Keratinocyte (primary cell): ENCODE data around the gene COPZ1. TPM values are rescaled to one million over a fixed set of nuclear protein-coding genes. Genes with fewer than 3 reads are reported as not detected.
A peak's percentile ranks its signal among the peaks of the same experiment; 100 is the strongest.

Source experiments
- DNase-seq: peaks from one replicate; pipeline ENCODE4 v3.0.0-alpha.2; 2011; ENCODE audit warnings: low read depth, missing footprints, low spot score
- FAIRE-seq: peaks from 2 replicates; lab custom pipeline; 2011; peaks lifted over from hg19 to GRCh38; lab: Jason Lieb, UNC
- H2AFZ ChIP-seq: 2 replicates; pipeline ENCODE4 v1.6.0; 2012; ENCODE audit warnings: low read length, control low read depth, inconsistent platforms; ENCODE audit not compliant: control insufficient read depth
- H3K27ac ChIP-seq: 2 replicates; pipeline ENCODE4 v1.5.1; 2011; ENCODE audit warnings: low read length; ENCODE audit not compliant: control insufficient read depth, insufficient read depth
- H3K27me3 ChIP-seq: 3 replicates; pipeline ENCODE4 v1.6.0; 2011; ENCODE audit warnings: low read length; ENCODE audit not compliant: control insufficient read depth, insufficient read depth; ENCODE audit errors: extremely low read depth
- H3K36me3 ChIP-seq, 2 experiments: 2 replicates in 1 of 2; 3 replicates in 1 of 2; pipeline ENCODE4 v1.5.1; 2011; ENCODE audit warnings: low read length in 2 of 2, mild to moderate bottlenecking in 1 of 2; ENCODE audit not compliant: control insufficient read depth in 2 of 2, insufficient read depth in 2 of 2; ENCODE audit errors: extremely low read depth in 1 of 2
- H3K4me1 ChIP-seq: 3 replicates; pipeline ENCODE4 v1.5.1; 2011; ENCODE audit warnings: low read length; ENCODE audit not compliant: control insufficient read depth, insufficient read depth; ENCODE audit errors: extremely low read depth
- H3K4me2 ChIP-seq: 3 replicates; pipeline ENCODE4 v1.6.0; 2011; ENCODE audit warnings: low read depth, low read length; ENCODE audit not compliant: control insufficient read depth, insufficient read depth; ENCODE audit errors: extremely low read depth
- H3K4me3 ChIP-seq, 3 experiments: fragments of 200-600 bp in 1 of 3; sonication (generic) in 1 of 3; 2 replicates in 2 of 3; 3 replicates in 1 of 3; pipeline ENCODE4 v1.5.1; 2011 to 2016; ENCODE audit warnings: low read length in 3 of 3, mild to moderate bottlenecking in 3 of 3, control low read depth in 2 of 3, inconsistent platforms in 1 of 3, low read depth in 1 of 3, mixed read lengths in 1 of 3, mixed run types in 1 of 3, moderate library complexity in 1 of 3; ENCODE audit not compliant: control insufficient read depth in 2 of 3, insufficient read depth in 2 of 3; ENCODE audit errors: extremely low read depth in 1 of 3
- H3K79me2 ChIP-seq: 2 replicates; pipeline ENCODE4 v1.6.0; 2012; ENCODE audit warnings: low read length; ENCODE audit not compliant: control insufficient read depth, insufficient read depth
- H3K9ac ChIP-seq: 3 replicates; pipeline ENCODE4 v1.6.0; 2011; ENCODE audit warnings: low read length; ENCODE audit not compliant: control insufficient read depth, insufficient read depth; ENCODE audit errors: extremely low read depth
- H3K9me1 ChIP-seq: 3 replicates; pipeline ENCODE4 v1.6.0; 2011; ENCODE audit warnings: low read length; ENCODE audit not compliant: control insufficient read depth, insufficient read depth; ENCODE audit errors: extremely low read depth
- H3K9me3 ChIP-seq: 2 replicates; pipeline ENCODE4 v1.5.1; 2012; ENCODE audit warnings: low read depth, low read length; ENCODE audit not compliant: control insufficient read depth
- H4K20me1 ChIP-seq: 3 replicates; pipeline ENCODE4 v1.6.0; 2011; ENCODE audit warnings: low read length; ENCODE audit not compliant: control insufficient read depth, insufficient read depth; ENCODE audit errors: extremely low read depth
- EZH2 ChIP-seq: IDR thresholded peaks from one replicate; pipeline ENCODE4 v1.6.1; 2012; ENCODE audit warnings: inconsistent platforms, mild to moderate bottlenecking, low read length, moderate library complexity
- dilution Hi-C: fragments of 300-500 bp; cut with MboI; formaldehyde crosslinking; loops from one replicate; pipeline ENCODE4 v1.7.0; 2020; ENCODE audit warnings: low sequenced_read_pairs; ENCODE audit not compliant: extremely low pct_ligation_motif_present
- polyA plus RNA-seq, 5 experiments: library from polyadenylated mRNA; depleted of rRNA in 3 of 5; stranded (reverse) in 3 of 5; stranded (forward) in 1 of 5; unstranded in 1 of 5; fragments of >200 nt; gene quantifications; 1 replicate in 1 of 5; 2 replicates in 3 of 5; 3 replicates in 1 of 5; pipeline versions ENCODE4 v1.2.1 to v1.2.3, GENCODE V29; 2011 to 2012; ENCODE audit warnings: missing spikeins in 2 of 5, low read depth in 1 of 5, low replicate concordance in 1 of 5
- TF ChIP-seq, protein P1 (sequence below), 3 experiments: IDR thresholded peaks in 1 of 3; conservative IDR thresholded peaks in 1 of 3; optimal IDR thresholded peaks in 1 of 3; 2 replicates in 2 of 3; 3 replicates in 1 of 3; pipeline versions ENCODE3 to v1.5.1; 2011; ENCODE audit warnings: low read length in 3 of 3, mild to moderate bottlenecking in 3 of 3, moderate library complexity in 2 of 3, control low read depth in 1 of 3, inconsistent platforms in 1 of 3; ENCODE audit not compliant: insufficient read depth in 2 of 3; ENCODE audit errors: extremely low read depth in 1 of 3

Gene COPZ1
- polyA plus RNA-seq, 1 donor (not counting 4 experiments of a cell fraction or from before 2014, with no cell fraction given): 280 TPM

DNA sequence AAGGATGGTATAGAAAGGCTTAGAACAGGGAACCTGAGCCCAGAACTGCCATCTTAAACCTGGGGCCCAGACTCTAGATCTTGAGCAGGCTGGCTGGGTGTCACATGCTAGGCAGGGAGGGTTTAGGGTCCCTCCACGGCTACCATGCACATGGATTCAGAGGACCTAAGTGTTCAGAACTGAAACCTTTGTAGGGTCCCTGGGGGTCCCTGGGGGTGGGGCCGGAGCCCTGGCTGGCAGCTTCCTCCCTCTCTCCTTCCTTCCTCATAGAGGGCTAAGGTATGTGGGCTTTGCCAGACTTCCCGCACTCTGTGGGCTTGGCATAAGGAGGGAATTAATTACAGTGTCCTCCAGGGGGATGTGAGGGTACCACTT, 64.2 kb downstream of the COPZ1 start:
- Histone ChIP-seq H3K36me3 (peaks cover 5 to 12% of the 10 kb centered on the region in 2 experiments), H3K27me3 (no peaks in the 10 kb centered on the region), H3K9ac (peak overlapping the region; percentile 85), H3K4me3 (peak overlapping the region; percentile 83 to 96 (median 88)), H3K4me1 (peaks cover 68% of the 10 kb centered on the region), H3K9me1 (peaks cover 3% of the 10 kb centered on the region), H3K27ac (peak overlapping the region; percentile 29), H4K20me1 (peaks cover 5% of the 10 kb centered on the region), H2AFZ (no peak overlapping the region), H3K9me3 (no peaks in the 10 kb centered on the region), H3K4me2 (peak overlapping the region; percentile 95), H3K79me2 (peaks cover 63% of the 10 kb centered on the region)
- dilution Hi-C loops: no loop called here
- FAIRE-seq (no peak), DNase-seq (no peak)
- TF ChIP-seq, protein P1, sequence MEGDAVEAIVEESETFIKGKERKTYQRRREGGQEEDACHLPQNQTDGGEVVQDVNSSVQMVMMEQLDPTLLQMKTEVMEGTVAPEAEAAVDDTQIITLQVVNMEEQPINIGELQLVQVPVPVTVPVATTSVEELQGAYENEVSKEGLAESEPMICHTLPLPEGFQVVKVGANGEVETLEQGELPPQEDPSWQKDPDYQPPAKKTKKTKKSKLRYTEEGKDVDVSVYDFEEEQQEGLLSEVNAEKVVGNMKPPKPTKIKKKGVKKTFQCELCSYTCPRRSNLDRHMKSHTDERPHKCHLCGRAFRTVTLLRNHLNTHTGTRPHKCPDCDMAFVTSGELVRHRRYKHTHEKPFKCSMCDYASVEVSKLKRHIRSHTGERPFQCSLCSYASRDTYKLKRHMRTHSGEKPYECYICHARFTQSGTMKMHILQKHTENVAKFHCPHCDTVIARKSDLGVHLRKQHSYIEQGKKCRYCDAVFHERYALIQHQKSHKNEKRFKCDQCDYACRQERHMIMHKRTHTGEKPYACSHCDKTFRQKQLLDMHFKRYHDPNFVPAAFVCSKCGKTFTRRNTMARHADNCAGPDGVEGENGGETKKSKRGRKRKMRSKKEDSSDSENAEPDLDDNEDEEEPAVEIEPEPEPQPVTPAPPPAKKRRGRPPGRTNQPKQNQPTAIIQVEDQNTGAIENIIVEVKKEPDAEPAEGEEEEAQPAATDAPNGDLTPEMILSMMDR (optimal IDR thresholded peaks at IDR 0.05 in 1 of 3, IDR thresholded peaks at IDR 0.05 in 1 of 3, conservative IDR thresholded peaks at IDR 0.05 in 1 of 3; ENCODE audit: extremely low read depth in 1 of 3, insufficient read depth in 2 of 3, low read length in 3 of 3): no peak

DNA sequence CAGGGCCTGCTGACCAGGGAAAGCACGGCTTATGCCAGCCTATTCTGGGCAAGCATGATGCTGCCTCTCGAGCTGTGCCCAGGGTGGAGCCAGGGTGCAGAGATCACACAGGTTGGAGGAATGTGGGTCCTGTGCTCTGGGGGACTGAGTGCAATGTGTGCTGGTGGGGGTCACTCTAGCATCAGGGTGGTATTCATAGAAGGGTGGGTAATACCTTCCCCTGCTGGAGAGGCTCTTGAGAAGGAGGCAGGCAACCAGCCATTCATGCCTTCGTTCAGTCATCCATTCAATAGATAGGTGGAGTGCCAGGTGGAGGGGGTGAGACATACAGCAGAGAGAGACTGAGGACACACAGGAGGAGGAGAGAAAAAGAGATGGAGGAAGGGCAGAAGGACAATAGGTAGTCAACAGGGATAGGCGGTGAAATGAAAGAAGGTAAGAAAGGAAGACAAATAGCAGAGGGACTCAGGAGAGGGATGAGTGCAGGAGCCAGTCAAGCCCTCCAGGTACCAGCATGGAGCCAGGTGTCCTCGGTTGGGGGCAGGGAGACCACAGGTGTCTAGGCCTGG, 64.8 kb downstream of the COPZ1 start:
- FAIRE-seq: no peak

More for the DNA sequence above, 64.8 kb downstream of the COPZ1 start:
- Histone ChIP-seq H3K9me3 (no peaks in the 10 kb centered on the region), H2AFZ (no peak overlapping the region), H3K4me1 (peaks cover 73% of the 10 kb centered on the region), H3K9me1 (peaks cover 3% of the 10 kb centered on the region), H4K20me1 (peaks cover 5% of the 10 kb centered on the region), H3K27ac (peak overlapping the region; percentile 81), H3K79me2 (peaks cover 58% of the 10 kb centered on the region), H3K36me3 (peaks cover 3 to 15% of the 10 kb centered on the region in 2 experiments), H3K9ac (peak overlapping the region; percentile 85), H3K4me3 (peak overlapping the region; percentile 83 to 96 (median 88)), H3K27me3 (no peaks in the 10 kb centered on the region), H3K4me2 (peak overlapping the region; percentile 95)
- no peak for DNase-seq
- TF ChIP-seq EZH2: no peak
- TF ChIP-seq, protein P1 (optimal IDR thresholded peaks at IDR 0.05 in 1 of 3, IDR thresholded peaks at IDR 0.05 in 1 of 3, conservative IDR thresholded peaks at IDR 0.05 in 1 of 3; ENCODE audit: extremely low read depth in 1 of 3, insufficient read depth in 2 of 3, low read length in 3 of 3): no peak
- dilution Hi-C loops: no loop called here
